Aortic smooth muscle cell (primary cell): Measurements from ENCODE around the gene RNF151. TPM values are rescaled to one million over a fixed set of nuclear protein-coding genes. Genes with fewer than 3 reads are reported as not detected.

Experiments used
- total RNA-seq: library from RNA; depleted of rRNA; stranded (reverse); fragments of >200 nt; gene quantifications from 2 replicates; pipeline ENCODE4 v1.2.3, GENCODE V29; 2014

RNF151 gene, protein sequence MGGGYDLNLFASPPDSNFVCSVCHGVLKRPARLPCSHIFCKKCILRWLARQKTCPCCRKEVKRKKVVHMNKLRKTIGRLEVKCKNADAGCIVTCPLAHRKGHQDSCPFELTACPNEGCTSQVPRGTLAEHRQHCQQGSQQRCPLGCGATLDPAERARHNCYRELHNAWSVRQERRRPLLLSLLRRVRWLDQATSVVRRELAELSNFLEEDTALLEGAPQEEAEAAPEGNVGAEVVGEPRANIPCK
- not detected in 2 replicates for total RNA-seq

DNA sequence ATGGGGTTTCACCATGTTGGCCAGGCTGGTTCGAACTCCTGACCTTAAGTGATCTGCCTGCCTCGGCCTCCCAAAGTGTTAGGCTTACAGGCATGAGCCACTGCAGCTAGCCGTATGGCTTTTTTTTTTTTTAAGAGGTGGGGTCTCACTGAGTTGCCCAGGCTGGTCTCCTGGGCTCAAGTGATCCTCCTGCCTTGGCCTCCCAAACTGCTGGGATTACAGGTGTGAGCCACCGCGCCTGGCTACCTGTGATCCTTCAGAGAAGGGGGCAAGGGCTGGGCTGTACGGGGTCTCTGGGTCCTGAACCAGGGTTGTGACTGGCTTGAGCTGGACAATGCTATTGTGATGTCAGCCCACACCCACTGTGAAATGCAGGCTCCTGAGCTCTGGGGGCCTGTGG lies at the start of gene RNF151:
RNF151 (plus strand) TSS at position 397 of the 400 bp plus-strand sequence. CDS start 26 bp downstream, outside the sequence.

DNA sequence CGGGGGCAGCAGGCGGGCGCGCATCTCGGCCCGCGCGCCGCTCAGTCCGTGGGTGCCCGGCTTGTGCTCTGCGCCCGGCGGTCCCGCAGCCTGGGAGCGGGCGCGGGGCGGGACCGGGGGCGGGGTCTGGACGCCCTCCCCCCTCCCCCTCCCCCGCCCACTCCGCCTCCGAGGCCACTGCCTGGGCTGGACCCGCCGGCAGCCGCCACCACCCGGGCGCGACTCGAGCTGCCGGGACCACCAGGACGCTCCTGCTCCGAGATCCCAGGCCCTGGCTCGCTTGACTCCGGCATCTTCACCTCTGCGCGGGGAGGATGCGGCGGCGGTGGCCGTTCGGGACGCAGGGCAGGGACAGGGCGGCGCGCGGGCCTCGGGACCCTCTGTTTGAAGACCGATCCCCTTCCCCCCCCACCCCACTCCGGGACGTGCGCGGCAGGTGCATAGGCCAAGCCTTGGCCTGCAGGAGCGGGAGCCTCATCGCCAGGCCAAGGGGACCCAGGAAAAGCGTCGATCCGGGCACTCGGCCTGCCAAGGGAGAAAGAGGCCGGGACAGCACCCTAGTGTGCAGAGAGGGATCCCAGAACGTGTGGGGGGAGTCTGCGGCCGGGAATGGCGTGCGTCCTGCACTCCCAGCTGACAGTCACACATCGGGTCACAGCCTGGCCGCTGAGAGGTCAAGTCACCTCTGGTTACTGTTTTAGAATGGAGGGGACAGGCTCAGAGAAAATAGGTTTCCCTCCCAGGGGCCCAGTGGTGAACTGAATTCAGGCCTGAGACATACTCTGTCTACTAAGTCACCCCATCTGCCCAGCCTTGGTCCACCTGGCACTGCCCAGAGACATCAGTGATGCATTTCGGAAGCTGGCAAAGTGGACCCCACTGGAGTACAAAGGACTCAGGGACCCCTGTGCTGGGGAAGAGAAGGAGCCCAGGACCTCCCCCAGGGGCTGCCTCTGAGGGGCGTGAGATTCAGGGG lies 48.0 kb upstream of the RNF151 start, which contains the start of gene HS3ST6:
HS3ST6 (minus strand) TSS at position 65 of the 976 bp plus-strand sequence. CDS start 92 bp downstream, outside the sequence.

DNA sequence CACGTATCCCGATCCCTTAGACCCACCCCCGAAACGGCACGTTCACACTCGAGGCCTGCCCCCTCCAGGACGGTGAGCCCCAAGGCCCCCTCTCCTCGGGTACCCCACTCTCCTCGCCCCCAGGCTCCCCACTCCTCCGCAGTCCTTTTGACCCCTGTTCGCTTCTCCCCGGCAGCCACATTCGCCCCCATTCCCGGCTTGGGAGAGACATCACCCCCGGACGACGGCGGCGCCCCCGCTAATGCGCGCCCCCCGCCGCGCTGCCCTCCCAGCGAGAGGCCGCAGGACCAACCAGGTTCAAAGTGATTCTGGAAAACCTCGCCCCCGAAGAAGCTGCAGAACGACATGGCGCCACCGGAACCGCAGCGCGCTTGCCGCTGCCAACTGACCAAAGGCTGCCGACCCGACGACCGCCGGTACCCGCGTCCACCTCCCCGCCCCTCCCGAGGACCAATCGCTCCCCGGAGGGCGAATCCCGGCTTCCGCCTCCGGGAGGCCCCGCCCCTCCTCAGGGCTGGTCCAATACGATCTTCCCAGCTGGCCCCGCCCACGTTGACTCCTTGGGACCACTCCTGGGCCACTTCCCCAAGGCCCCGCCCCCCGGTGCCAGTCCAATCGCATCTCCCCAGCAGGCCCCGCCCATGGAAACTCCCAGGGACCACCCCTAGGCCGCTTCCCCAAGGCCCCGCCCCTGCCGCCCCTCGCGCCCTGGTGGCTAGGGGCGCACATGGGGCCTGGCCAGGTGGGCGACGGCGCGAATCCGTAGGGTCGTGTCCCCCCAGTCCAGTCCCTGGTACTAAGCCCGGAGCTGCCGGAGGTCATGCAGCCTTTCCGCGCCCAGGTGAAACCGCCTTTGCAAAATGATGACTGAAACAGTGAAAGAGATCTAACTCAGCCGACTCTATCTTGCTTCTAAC lies 23.6 kb upstream of the RNF151 start, which contains the start of gene MSRB1:
MSRB1 (minus strand) TSS at position 390 of the 917 bp plus-strand sequence; CDS start at position 347, 43 bp downstream.

DNA sequence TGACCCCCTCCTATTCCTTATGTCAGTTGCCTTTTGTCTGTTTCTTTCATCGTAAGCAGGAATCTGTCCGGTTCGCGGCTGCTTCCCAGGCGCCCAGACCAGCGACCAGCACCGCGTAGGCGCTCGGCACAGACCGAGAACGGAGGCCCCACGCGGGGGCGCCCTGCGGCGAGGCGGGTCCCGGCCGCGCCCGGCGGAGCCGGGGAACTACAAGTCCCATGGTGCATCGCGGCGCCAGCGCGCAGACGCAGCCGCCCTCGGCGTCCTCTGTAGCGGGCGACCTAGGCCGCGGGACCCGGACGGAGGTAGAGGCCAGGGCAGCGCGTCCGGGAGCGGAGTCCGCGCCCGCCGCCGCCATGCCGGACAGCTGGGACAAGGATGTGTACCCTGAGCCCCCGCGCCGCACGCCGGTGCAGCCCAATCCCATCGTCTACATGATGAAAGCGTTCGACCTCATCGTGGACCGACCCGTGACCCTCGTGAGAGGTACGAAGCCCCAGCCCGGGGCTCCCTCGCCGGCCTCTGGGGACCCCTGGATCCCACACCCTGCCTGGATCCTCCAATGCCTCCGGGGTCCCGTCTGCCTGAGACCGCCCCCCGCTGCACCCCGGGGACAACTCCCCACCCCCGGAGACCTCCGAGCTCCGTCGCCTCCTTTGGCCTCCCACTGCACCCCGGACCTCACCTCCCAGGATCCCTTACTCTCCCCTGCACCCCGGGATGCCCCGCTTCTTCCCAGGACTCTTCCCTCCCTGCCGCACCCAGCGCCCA lies 7.2 kb upstream of the RNF151 start, which contains the start of gene NDUFB10:
NDUFB10 (plus strand) TSS at position 270 of the 771 bp plus-strand sequence; CDS start at position 357, 87 bp downstream.

DNA sequence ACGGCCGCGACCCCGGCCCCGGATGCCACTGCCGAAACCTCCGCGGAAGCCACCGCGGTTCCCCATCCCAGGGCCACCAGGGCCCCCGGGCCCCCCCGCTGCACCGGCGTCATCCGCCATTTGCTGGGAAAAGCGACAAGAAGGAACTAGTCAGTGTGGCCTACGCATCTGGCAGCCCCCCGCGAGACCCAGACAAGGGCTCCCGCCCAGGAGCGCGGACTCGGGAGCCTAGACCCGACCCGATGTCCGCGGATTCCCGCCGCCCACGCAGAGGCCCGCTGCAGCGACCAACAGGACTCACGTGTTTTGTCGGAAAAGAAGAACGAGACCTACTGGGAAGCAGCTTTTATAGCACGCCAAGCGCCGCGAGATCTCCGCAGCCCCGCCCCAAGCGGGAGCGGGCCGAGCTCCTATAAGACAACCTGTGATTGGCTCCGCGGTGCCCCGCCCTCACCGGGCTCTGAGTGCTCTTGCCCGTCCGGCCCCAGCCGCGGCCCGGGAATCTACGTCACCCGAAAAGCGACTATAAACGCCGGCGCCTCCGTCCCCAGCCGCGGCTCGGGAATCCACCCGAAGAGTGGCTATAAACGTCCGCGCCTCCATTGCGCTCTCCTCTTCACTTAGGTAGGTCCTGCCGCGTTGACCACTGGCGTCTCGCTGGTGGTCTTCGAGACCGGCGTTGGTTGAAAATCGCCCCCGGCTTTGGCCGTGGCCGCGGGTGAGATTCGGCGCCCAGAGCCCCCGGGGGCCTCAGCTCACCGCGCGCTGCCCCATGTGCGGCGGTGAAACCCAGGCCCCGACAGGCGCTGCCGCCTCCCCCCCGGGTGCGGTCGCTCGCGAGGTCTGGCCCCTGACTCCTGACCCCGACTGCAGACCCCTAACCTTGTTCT lies 1.9 kb upstream of the RNF151 start, which contains the start of gene RPS2:
RPS2 (minus strand) TSS at position 321 of the 890 bp plus-strand sequence; CDS start at position 120, 201 bp downstream.

DNA sequence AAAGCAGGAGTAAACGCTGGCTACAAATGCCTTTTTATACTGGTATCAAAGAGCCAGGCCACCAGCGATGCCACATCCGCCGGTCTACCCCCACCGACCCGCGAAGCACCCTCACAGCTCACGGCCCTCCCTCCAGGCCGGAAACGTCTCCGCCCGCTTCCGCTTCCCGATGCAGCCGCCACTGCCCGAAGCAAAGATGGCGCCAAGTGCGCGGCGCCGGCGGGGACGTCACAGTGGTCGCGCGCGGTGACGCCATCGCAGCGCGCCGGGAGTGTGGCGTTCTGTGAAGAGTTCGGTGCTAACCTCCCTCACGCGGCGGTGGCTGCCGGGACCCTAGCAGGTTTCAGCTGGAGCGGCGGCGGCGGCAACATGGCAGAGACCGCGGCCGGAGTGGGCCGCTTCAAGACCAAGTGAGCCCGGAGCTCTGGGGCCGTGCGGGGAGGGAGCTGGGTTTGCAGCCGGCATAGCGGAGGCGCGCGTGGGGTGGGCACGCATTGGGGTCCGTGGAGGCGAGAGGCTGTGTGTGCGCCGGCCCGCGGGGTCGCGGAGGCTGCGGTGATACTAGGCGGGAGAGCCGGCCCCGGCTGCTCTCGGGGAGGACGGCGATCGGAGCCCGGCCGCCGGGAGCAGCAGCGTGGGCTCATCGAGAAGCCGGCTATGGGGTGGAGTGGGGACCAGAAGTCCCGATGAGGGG lies 5.3 kb downstream of the RNF151 start, which contains the start of gene TBL3:
TBL3 (plus strand) TSS at position 258 of the 694 bp plus-strand sequence; CDS start at position 370, 112 bp downstream.

DNA sequence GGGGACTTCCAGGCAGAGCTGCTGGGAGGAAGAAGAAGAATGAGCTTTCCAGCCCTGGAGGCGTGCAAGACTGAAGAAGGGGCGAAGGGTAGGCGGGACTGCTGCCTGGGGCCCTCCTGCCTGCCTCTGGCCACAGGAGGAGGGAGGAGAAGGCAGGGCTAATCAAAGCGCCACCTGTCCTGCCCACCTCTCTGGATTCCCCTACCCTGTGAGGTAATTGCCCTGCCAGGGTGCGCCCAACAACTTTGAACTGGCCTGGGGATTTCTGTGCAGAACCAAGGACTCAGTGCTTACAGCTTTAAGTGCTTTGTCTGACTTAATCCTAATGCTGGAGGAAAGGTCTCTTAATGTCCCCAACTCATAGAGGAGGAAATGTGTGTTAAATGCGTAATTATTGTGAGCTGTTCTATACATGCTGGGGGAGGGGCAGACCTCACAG lies 14.8 kb downstream of the RNF151 start, which contains the start of gene NOXO1:
NOXO1 (minus strand) TSS at position 72 of the 439 bp plus-strand sequence. CDS start 290 bp downstream, outside the sequence.

DNA sequence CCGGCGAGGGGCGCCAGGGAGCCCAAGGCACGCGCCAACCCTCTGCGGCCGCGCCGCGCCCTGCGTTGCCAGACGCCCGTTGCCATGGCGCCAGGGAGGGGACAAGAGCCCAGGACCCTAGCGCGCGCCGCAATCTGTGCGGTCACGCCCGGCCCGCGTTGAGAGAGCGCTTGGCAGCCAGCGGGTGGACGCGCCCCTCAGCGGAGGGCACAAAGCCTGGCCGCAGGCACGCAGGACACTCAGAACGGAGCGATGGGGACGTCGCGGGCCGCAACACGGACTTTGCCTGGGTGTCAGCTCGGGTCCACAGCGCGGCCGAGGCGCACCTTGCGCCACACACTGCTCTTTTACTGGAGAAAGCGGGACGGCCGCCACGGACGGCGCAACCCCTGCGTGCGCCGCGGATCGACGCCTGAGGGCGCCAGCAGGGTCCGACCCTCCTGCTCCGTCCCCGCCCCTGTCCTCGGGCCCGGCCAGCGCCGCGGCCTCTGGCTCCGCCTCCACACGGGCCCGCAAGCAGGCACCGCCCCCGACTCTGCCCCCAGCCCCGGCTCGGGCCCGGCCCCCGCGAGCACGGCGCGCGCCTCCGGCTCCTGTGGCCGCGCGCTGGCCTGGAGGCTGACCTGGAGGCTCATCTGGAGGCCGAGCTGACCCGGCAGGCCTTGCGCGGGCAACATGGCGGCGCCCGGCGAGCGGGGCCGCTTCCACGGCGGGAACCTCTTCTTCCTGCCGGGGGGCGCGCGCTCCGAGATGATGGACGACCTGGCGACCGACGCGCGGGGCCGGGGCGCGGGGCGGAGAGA lies 17.1 kb downstream of the RNF151 start, which contains the start of gene GFER:
GFER (plus strand) TSS at position 650 of the 803 bp plus-strand sequence; CDS start at position 676, 26 bp downstream.

DNA sequence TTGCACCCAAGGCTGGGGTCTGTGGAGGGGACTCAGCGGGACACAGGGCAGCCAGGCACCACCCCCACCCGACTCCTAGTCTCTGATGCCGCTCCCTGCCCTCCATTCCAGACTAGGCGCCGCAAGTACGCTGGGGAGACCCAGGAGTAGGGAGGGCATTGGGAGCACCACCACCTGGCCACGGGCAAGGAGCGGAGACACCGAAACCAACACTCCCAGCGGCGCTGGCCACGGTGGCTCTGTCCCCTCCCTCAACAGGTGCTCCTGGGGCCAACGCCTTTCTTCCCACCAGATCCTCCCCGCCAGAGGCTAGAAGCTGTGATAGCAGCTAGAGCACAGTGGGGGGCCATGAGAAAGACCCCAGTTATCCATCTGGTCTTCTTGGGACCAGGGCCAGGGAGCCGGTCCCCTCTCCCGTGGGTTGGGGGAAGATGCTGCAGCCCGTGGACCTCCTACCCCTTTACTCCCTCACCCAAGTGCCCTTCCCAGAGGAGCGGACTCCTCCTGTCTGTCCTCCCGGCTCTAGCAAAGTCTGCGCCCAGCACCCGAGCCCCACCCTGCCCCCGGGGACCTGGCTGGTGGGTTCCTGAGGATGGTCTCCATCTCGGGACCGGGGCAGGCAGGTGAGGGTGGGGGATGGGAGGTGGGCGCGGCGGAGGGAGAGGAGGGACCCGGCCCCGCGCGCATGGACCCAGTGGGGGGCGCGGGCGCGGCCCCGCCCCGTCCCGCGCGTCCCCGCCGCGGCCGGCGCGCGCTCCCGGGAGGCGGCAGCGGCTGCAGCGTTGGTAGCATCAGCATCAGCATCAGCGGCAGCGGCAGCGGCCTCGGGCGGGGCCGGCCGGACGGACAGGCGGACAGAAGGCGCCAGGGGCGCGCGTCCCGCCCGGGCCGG lies 22.8 kb downstream of the RNF151 start, which contains the start of gene SYNGR3:
SYNGR3 (plus strand) TSS at position 762 of the 892 bp plus-strand sequence. CDS start 133 bp downstream, outside the sequence.

DNA sequence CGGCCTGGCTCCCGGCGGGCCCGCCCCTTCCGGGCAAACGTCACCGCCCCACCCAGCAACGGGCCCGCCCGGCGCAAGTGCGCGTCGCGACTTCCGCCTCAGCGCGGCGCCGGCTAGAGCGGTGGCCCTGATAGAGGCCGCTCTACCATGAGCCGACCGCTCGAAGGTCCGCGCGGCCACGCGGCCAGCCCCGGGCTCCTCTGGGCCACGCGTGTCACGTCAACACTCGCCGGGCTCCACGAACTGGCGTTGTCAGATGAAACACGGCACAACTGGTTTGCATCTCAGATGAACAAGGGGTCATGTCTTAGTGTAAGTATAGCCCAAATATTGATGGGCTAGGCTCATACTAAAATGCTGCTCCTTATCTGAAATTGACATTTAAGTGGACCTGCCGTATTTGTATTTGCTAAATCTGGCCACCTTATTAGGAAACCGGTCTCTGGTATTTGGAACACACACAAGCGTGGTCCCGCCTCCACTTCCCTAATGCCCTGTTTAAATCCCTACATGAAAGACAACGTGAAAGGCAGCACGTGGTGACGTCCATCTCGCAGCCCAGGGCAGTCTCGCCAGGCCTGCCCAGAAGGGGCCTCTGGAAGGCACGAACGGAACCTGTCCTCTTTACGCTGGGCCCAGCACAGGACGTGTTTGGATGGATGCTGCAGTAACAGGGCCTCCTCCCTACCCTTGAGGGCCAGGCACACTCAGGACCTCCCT lies 43.3 kb downstream of the RNF151 start, which contains the start of gene ZNF598:
ZNF598 (minus strand) TSS at position 31 of the 720 bp plus-strand sequence.

Other genes starting within 250 kb of the RNF151 start
- gene NME3, start 195.3 kb upstream of the RNF151 start, total RNA-seq: 35.4 and 48.1 TPM in 2 replicates
- 8.1 and 9.5 TPM in 2 replicates for gene EME2, start 194.0 kb upstream of the RNF151 start, total RNA-seq
- 68.1 and 79.9 TPM in 2 replicates for gene MRPS34, start 193.7 kb upstream of the RNF151 start, total RNA-seq
- gene SPSB3, start 184.3 kb upstream of the RNF151 start, total RNA-seq: 24.2 and 25.4 TPM in 2 replicates
- 45.8 and 63.5 TPM in 2 replicates for gene NUBP2, start 183.9 kb upstream of the RNF151 start, total RNA-seq
- under 0.01 and 0.06 TPM in 2 replicates for gene IGFALS, start 173.2 kb upstream of the RNF151 start, total RNA-seq
- gene HAGH, start 140.0 kb upstream of the RNF151 start, total RNA-seq: 59.3 and 85.5 TPM in 2 replicates
- gene FAHD1, start 139.7 kb upstream of the RNF151 start, total RNA-seq: 47.1 and 74.9 TPM in 2 replicates
- gene MEIOB, start 94.7 kb upstream of the RNF151 start, total RNA-seq: not detected in 2 replicates
- gene HS3ST6, start 48.4 kb upstream of the RNF151 start, total RNA-seq: not detected in 2 replicates
- gene MSRB1, start 23.7 kb upstream of the RNF151 start, total RNA-seq: 6.3 and 6.4 TPM in 2 replicates
- not detected in 2 replicates for gene RPL3L, start 12.2 kb upstream of the RNF151 start, total RNA-seq
- gene NDUFB10, start 7.3 kb upstream of the RNF151 start, total RNA-seq: 259 and 267 TPM in 2 replicates
- 1,947 and 2,136 TPM in 2 replicates for gene RPS2, start 2.0 kb upstream of the RNF151 start, total RNA-seq
- 29.7 and 32.4 TPM in 2 replicates for gene TBL3, start 5.2 kb downstream of the RNF151 start, total RNA-seq
- 0.12 and 0.13 TPM in 2 replicates for gene NOXO1, start 14.6 kb downstream of the RNF151 start, total RNA-seq
- gene GFER, start 17.3 kb downstream of the RNF151 start, total RNA-seq: 9.9 and 11.2 TPM in 2 replicates
- gene SYNGR3, start 23.1 kb downstream of the RNF151 start, total RNA-seq: 0.66 and 0.99 TPM in 2 replicates
- gene ZNF598, start 43.0 kb downstream of the RNF151 start, total RNA-seq: 9.6 and 12.3 TPM in 2 replicates
- gene NPW, start 52.9 kb downstream of the RNF151 start, total RNA-seq: 0.06 and 0.13 TPM in 2 replicates
- 98.1 and 182 TPM in 2 replicates for gene NHERF2, start 60.0 kb downstream of the RNF151 start, total RNA-seq
- 40.6 and 59.2 TPM in 2 replicates for gene NTHL1, start 81.0 kb downstream of the RNF151 start, total RNA-seq
- gene TSC2, start 81.1 kb downstream of the RNF151 start, total RNA-seq: 44.3 and 53.0 TPM in 2 replicates
- 131 and 144 TPM in 2 replicates for gene PKD1, start 169.0 kb downstream of the RNF151 start, total RNA-seq
- gene RAB26, start 181.8 kb downstream of the RNF151 start, total RNA-seq: 2.0 and 2.4 TPM in 2 replicates
- gene TRAF7, start 188.9 kb downstream of the RNF151 start, total RNA-seq: 42.0 and 44.8 TPM in 2 replicates
- under 0.01 and 0.40 TPM in 2 replicates for gene CASKIN1, start 229.7 kb downstream of the RNF151 start, total RNA-seq
- 11.3 and 16.8 TPM in 2 replicates for gene MLST8, start 238.6 kb downstream of the RNF151 start, total RNA-seq
- gene BRICD5, start 244.0 kb downstream of the RNF151 start, total RNA-seq: 1.2 and 1.7 TPM in 2 replicates
- 7.0 and 12.2 TPM in 2 replicates for gene PGP, start 248.0 kb downstream of the RNF151 start, total RNA-seq